ENCODE results near the gene CDC42EP2. TPM values are rescaled to one million over a fixed set of nuclear protein-coding genes. Genes with fewer than 3 reads are reported as not detected.

Gene CDC42EP2
- total RNA-seq, 1 donor from 2014 or later: 3.7 TPM

- peak; percentile 82 for DNase-seq
Measured at GRCh38 chr11:65298131-65298535, 16.5 kb upstream of the CDC42EP2 start.

- DNase-seq: no peak
Measured at GRCh38 chr11:65298655-65299179, 15.9 kb upstream of the CDC42EP2 start.

GRCh38 chr11:65300621-65301275, 13.9 kb upstream of the CDC42EP2 start:
- no peak for DNase-seq

GRCh38 chr11:65301491-65302329, 13.0 kb upstream of the CDC42EP2 start:
- DNase-seq: no peak

GRCh38 chr11:65303555-65303954, 11.1 kb upstream of the CDC42EP2 start:
- DNase-seq: no peak

GRCh38 chr11:65304110-65304509, 10.6 kb upstream of the CDC42EP2 start:
- DNase-seq: no peak

DNA sequence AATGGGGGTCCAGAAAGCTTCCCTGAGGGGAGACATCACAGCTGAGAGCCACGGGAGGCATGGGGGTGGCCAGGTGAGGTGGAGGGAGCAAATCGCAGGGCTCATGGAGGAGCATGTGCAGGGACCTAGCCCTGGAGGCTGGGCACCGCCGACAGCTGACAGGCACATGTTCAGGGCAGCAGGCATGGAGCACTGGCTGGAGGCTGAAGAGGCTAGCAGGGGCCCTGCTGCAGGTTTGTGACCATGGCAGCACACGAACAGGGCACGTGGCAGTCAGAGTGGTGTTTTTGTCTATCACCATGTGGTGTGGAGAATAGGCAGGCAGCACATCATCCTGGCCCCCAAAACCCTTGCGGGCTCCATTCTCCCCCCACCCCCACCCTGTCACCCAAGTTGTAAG, 10.1 kb upstream of the CDC42EP2 start:
- DNase-seq: no peak

- no peak for DNase-seq
Measured at GRCh38 chr11:65305501-65306268, 9.0 kb upstream of the CDC42EP2 start.

GRCh38 chr11:65307298-65308229, 7.1 kb upstream of the CDC42EP2 start:
- no peak for DNase-seq

DNA sequence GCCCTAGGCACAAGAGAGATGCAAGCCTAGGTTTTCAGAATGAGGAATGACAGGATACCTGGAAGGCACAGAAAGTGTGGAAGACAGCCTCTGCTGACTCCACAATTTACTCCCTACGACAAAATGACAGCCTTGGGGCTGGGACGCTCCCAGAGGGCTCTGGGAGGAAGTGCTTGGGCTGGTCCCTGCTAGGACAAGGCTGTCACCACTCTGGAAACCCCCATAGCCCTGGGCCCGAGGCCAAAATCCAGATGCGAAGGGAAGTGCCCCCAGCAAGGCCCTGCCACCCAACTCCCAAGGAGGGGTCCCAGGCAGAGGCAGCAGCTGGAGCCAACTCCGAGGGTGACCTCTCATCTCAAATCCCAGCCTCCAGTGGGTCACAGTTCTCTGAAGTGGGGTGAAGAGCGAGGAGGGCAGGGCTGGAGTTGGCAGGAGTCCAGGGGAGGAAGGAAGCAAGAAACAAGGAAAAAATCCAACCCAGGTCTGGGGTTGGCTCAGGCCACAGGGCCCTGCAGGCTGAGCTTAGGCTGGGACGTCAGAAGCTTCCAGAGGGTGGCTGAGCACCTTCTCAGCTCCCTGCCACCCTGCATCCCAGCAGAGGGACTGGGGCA, 6.3 kb upstream of the CDC42EP2 start:
- DNase-seq: no peak

DNA sequence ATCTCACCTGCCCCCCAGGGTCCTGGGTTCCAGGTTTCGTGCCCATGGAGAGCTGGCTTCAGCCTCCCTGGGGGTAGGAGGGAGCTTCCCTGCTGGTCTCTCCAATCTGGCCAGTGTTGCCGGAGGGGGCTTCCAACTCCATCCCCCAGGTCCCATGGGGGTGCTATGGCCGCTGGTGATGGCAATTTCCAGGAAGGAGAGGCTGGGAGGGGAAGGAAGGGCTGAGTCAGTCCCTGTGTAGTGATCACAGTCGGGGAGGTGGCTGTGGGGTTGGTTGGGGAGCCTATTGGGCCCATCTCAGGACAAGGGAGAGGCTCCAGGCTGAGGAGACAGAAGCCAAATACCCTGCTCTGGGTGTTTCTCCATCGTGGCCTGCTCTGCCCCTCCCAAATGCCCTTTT, 5.7 kb upstream of the CDC42EP2 start:
- no peak for DNase-seq

- DNase-seq: no peak
Measured at GRCh38 chr11:65310215-65310614, 4.5 kb upstream of the CDC42EP2 start.

DNA sequence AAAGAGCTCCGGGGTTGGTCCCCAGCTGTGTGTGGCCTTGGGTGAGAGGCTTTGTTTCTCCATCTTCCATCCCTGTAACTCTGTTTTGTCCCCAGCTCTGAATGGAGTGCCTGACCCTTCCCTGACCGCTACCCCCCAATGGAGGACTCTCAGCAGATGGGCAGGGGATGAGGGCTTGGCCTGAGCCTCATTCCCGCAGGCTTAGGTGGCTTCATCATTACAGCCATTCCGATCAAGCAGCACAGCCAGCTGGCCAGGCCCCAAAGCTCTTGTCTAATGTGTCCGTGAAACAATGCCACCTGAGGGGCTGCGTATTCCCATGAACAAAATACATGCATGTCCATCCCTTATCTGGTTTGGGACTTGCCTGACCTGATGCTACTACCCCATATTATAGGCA, 3.9 kb upstream of the CDC42EP2 start:
- no peak for DNase-seq

DNA sequence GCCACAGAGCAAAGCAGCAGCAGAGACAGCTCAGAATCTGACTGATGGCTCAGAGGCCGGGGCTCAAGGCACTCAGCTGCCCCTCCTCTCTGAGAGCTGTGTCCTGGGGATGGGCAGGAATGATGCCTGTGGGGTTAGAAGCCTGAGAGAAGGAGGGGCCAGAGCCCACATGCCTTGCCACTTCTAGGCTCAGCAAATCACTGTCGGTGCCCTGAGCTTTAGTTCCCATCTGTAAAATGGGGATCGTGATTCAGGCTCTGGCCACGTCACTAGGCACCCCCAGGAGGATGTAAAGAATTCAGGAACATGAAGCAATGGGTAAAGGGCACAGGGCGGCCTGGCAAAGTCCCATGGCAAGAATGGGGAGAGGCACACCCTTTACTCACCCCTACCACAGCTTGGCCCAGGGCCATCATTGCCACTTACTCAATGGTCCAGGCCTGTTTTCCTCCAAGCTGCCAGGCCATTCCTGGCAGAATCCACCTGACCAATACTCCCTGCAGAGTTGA, 3.4 kb upstream of the CDC42EP2 start:
- DNase-seq: no peak

DNA sequence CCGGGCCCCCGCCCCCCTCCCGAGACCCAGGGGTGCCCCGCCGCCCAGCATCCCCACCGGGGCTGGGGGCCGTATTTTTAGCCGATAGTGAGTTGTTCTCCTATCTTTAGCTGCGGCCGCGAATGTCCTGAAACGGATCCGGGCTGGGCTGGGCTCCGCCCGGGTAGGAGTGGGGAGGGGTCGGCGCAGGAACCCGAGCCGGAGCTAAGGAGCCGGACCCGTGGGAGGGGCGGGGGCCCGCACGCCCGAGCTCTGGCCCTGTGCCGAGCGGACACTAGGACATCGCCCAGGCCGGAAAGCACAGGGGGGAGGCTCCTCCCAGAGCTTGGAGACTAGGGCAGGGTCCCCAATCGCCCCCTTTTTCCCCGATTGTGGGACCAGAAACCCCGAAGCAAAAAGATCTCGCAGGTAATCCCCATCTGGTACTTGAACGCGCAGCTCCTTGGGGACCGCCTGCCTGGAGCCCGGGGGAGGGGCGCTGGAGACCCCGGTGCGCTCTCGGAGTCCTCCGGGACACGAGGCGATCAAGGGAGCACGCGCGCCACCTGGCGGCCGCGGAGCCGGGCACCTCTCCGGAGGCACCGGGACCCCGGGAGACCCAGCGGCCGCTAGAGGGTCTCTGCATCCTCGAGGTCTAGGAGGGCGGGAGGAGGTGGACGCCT, 669 bp downstream of the CDC42EP2 start:
- DNase-seq: no peak

DNA sequence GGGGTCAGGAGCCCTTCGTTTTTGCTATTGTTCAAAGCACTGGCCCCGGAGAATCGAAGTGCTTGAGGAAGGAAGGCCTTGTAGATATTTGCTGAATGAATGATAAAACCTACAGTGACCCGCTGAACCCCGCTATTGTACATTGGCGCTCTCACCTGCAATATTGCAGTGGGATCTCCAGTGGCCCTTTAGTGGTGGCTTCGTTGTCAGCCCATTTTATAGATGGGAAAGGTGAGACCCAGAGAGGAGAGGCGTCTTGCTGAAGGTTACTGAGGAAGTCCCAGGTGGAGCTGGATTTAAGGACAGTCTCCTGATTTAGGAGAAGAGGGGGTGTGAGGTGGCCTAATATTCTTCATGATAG, 1.2 kb downstream of the CDC42EP2 start:
- DNase-seq: no peak

- DNase-seq: peak; percentile 95
Measured at GRCh38 chr11:65316227-65317024, 1.8 kb downstream of the CDC42EP2 start.

GRCh38 chr11:65317025-65317786, 2.5 kb downstream of the CDC42EP2 start:
- DNase-seq: peak; percentile 95

Measured in skin of body (tissue), 2 donors.